HepG2 (cell line): ENCODE measurements around the gene USP40. TPM values are rescaled to one million over a fixed set of nuclear protein-coding genes. Genes with fewer than 3 reads are reported as not detected.

ENCODE experiments used
- ATAC-seq: fragments of 200-7000 bp; cut with Tn5 transposase; 3 replicates; pipeline ENCODE4 v1.9.1; 2020; ENCODE audit warnings: mild to moderate bottlenecking, moderate library complexity
- BruUV-seq: library from RNA; stranded (reverse); fragments of 400-500 nt; replicated peaks from 2 replicates; lab custom pipeline; 2021; lab: Mats Ljungman, UMichigan
- CTCF ChIA-PET: fragments of 300-600 bp; formaldehyde crosslinking; extraction: SDS; loops from one replicate; lab custom pipeline; 2021; ENCODE audit warnings: low total read pairs, inconsistent platforms, low intra/inter-chr PET ratio; lab: Yijun Ruan, JAX
- POLR2A ChIA-PET: fragments of 350-600 bp; sonication (Branson Sonifier 250); formaldehyde crosslinking; loops from one replicate; lab custom pipeline; 2020; ENCODE audit warnings: antibody characterized with exemption, inconsistent platforms; lab: Yijun Ruan, JAX
- DNase-seq: peaks from one replicate; pipeline ENCODE4 v3.0.0-alpha.2; 2015; ENCODE audit warnings: low spot score
- FAIRE-seq: peaks from 3 replicates; lab custom pipeline; 2011; peaks lifted over from hg19 to GRCh38; lab: Jason Lieb, UNC
- H2AFZ ChIP-seq: one replicate; pipeline ENCODE4 v1.6.1; 2011; ENCODE audit warnings: low read length, inconsistent platforms
- H3K27ac ChIP-seq: fragments of 300-600 bp; 3 replicates; pipeline ENCODE4 v1.8.0; 2011; ENCODE audit warnings: mixed run types, mild to moderate bottlenecking, mixed read lengths, low read length, inconsistent platforms; ENCODE audit not compliant: insufficient read depth; ENCODE audit errors: extremely low read length
- H3K27me3 ChIP-seq, 2 experiments: fragments of 200-600 bp in 1 of 2; 2 replicates in 1 of 2; 3 replicates in 1 of 2; pipeline versions ENCODE4 v1.6.0 to v1.8.0; 2011; ENCODE audit warnings: low read length in 2 of 2, mild to moderate bottlenecking in 2 of 2, moderate library complexity in 2 of 2, inconsistent platforms in 1 of 2; ENCODE audit not compliant: insufficient read depth in 2 of 2, control insufficient read depth in 1 of 2
- H3K36me3 ChIP-seq, 2 experiments: fragments of 200-600 bp in 1 of 2; replicated peaks in 1 of 2; 2 replicates in 1 of 2; 3 replicates in 1 of 2; pipeline versions ENCODE4 v1.5.1 to v1.8.0; 2011; ENCODE audit warnings: low read length in 2 of 2, inconsistent platforms in 1 of 2; ENCODE audit not compliant: insufficient read depth in 2 of 2, control insufficient read depth in 1 of 2
- H3K4me1 ChIP-seq: 2 replicates; pipeline ENCODE4 v1.5.1; 2012; ENCODE audit warnings: low read length, inconsistent platforms; ENCODE audit not compliant: insufficient read depth
- H3K4me2 ChIP-seq: 2 replicates; pipeline ENCODE4 v1.6.0; 2011; ENCODE audit warnings: low read depth, low read length, inconsistent platforms
- H3K4me3 ChIP-seq, 3 experiments: fragments of 200-600 bp in 1 of 3; sonication (generic), shearing (Covaris generic) in 1 of 3; replicated peaks in 1 of 3; 2 replicates each; pipeline ENCODE4 v1.5.1; 2011 to 2016; ENCODE audit warnings: low read length in 3 of 3, inconsistent platforms in 2 of 3, low read depth in 2 of 3, mild to moderate bottlenecking in 2 of 3, control low read depth in 1 of 3, mixed read lengths in 1 of 3; ENCODE audit not compliant: insufficient read depth in 1 of 3
- H3K79me2 ChIP-seq: one replicate; pipeline ENCODE4 v1.6.1; 2011; ENCODE audit warnings: low read length, inconsistent platforms; ENCODE audit not compliant: insufficient read depth
- H3K9ac ChIP-seq: 2 replicates; pipeline ENCODE4 v1.6.0; 2011; ENCODE audit warnings: mild to moderate bottlenecking, low read depth, low read length, inconsistent platforms; ENCODE audit not compliant: insufficient read depth
- H3K9me3 ChIP-seq: 2 replicates; pipeline ENCODE4 v1.5.1; 2012; ENCODE audit warnings: mild to moderate bottlenecking, low read length
- H4K20me1 ChIP-seq: 2 replicates; pipeline ENCODE4 v1.6.0; 2011; ENCODE audit warnings: inconsistent platforms, mild to moderate bottlenecking, low read length, moderate library complexity; ENCODE audit not compliant: insufficient read depth
- AHR ChIP-seq: IDR thresholded peaks from 2 replicates; pipeline ENCODE4 v1.6.1; 2018; ENCODE audit warnings: missing genetic modification reagents, missing compliant biosample characterization
- CEBPB ChIP-seq: IDR thresholded peaks from 2 replicates; pipeline ENCODE4 v1.6.1; 2011; ENCODE audit warnings: low read depth, low read length, improper control_type of control experiment, borderline replicate concordance
- FOXO4 ChIP-seq: sonication (generic); formaldehyde crosslinking; conservative IDR thresholded peaks from 2 replicates; pipeline ENCODE4 v1.8.1; 2023; ENCODE audit warnings: missing genetic modification reagents
- HMG20B ChIP-seq: conservative IDR thresholded peaks from 2 replicates; pipeline ENCODE4 v1.6.1; 2016; ENCODE audit warnings: missing genetic modification reagents, missing compliant biosample characterization
- KDM5B ChIP-seq: sonication (generic); formaldehyde crosslinking; IDR thresholded peaks from 2 replicates; pipeline ENCODE4 v1.4.0; 2020; ENCODE audit warnings: missing genetic modification reagents, mild to moderate bottlenecking, borderline replicate concordance
- LCORL ChIP-seq, 2 experiments: fragments of 450-650 bp in 1 of 2; sonication (generic) in 1 of 2; formaldehyde crosslinking in 1 of 2; IDR thresholded peaks; 2 replicates each; pipeline versions ENCODE4 v1.5.0 to v1.6.1; 2017 to 2020; ENCODE audit warnings: antibody characterized with exemption in 1 of 2, missing genetic modification reagents in 1 of 2
- MAFF ChIP-seq: IDR thresholded peaks from 2 replicates; pipeline ENCODE4 v1.6.1; 2011; ENCODE audit warnings: low read depth, low read length, improper control_type of control experiment
- MAFK ChIP-seq, 2 experiments: IDR thresholded peaks in 1 of 2; conservative IDR thresholded peaks in 1 of 2; 2 replicates each; pipeline ENCODE4 v1.6.1; 2011; ENCODE audit warnings: improper control_type of control experiment in 2 of 2, low read length in 2 of 2
- PAF1 ChIP-seq: IDR thresholded peaks from 2 replicates; pipeline ENCODE4 v1.6.1; 2016; ENCODE audit warnings: missing genetic modification reagents, missing compliant biosample characterization
- ZNF232 ChIP-seq: sonication (generic); formaldehyde crosslinking; IDR thresholded peaks from 2 replicates; pipeline ENCODE4 v1.4.0; 2020; ENCODE audit warnings: missing genetic modification reagents, borderline replicate concordance
- ZNF605 ChIP-seq: sonication (generic); formaldehyde crosslinking; IDR thresholded peaks from 2 replicates; pipeline ENCODE4 v1.8.0; 2022; ENCODE audit warnings: mild to moderate bottlenecking, missing genetic modification reagents
- ZNF614 ChIP-seq: IDR thresholded peaks from 2 replicates; pipeline ENCODE4 v1.6.1; 2018; ENCODE audit warnings: missing biosample characterization, missing genetic modification reagents, inconsistent platforms, borderline replicate concordance
- ZZZ3 ChIP-seq: sonication (generic); formaldehyde crosslinking; IDR thresholded peaks from 2 replicates; pipeline ENCODE4 v1.4.0; 2020; ENCODE audit warnings: missing genetic modification reagents, mild to moderate bottlenecking, borderline replicate concordance
- WGBS: methylation state at CpG from one replicate; pipeline ENCODE4 v1.1.6; 2017; ENCODE audit warnings: low lambda C conversion rate; 5-methylcytosine and 5-hydroxymethylcytosine counted together
- in situ Hi-C: cut with HindIII; loops from 2 replicates; pipeline ENCODE4 v1.10.0; 2017; ENCODE audit warnings: low pct_unique_long_range_greater_than_20kb; ENCODE audit not compliant: extremely low pct_ligation_motif_present
- intact Hi-C: fragments of 100-400 bp; cut with micrococcal nuclease; formaldehyde crosslinking; loops from one replicate; pipeline ENCODE4 v1.10.0; 2022; ENCODE audit not compliant: unreplicated experiment
- polyA plus RNA-seq, 8 experiments: library from polyadenylated mRNA; depleted of rRNA in 3 of 8; stranded (reverse) in 7 of 8; unstranded in 1 of 8; fragments of >200 nt; fragmentation: Illumina TruSeq in 4 of 8; extraction: Trizol in 4 of 8; gene quantifications; 2 replicates each; pipeline versions ENCODE4 v1.2.1 to v1.2.3, GENCODE V29; 2011 to 2016; ENCODE audit warnings: low read depth in 4 of 8, missing spikeins in 1 of 8, mixed read lengths in 1 of 8; ENCODE audit not compliant: insufficient read depth in 1 of 8
- total RNA-seq, 5 experiments: library from RNA; depleted of rRNA; stranded (reverse); fragments of >200 nt; fragmentation: Illumina TruSeq; extraction: Trizol; gene quantifications; 2 replicates each; pipeline ENCODE4 v1.2.3, GENCODE V29; 2016; ENCODE audit warnings: low read depth in 1 of 5

Gene USP40
- total and polyA plus RNA-seq, 2 of the 13 experiments (the other 11 are each of a cell fraction or from before 2014, with no cell fraction given): 41.0 to 46.3 TPM

- no peak overlapping the region for H3K9ac ChIP-seq
- no TSS peak for BruUV-seq
- no peak for DNase-seq
- no peak overlapping the region for H3K27ac ChIP-seq
- ChIA-PET CTCF (no interaction called here), POLR2A (no interaction called here)
- 96% methylated on average over 37 of the region's 37 CpGs for WGBS
- TF ChIP-seq MAFF (peak; percentile 85), PAF1 (CRISPR knock-in tag) (no peak), MAFK (conservative IDR thresholded peaks at IDR 0.05 in 1 of 2, IDR thresholded peaks at IDR 0.05 in 1 of 2; ENCODE audit: low read length in 2 of 2) (peak; percentile 90 to 92)
- H3K9me3 ChIP-seq: no peaks in the 10 kb centered on the region
- no peak for ATAC-seq
- no peak overlapping the region for H3K4me3 ChIP-seq
- intact Hi-C loops: loop anchor here (5.0 to 10.0 kb wide), 3 partner anchors 92 to 388 kb away; partner anchors contain the start of genes DGKD and UGT1A5
- H3K79me2 ChIP-seq: no peaks in the 10 kb centered on the region
- no peak for FAIRE-seq
- peaks cover 49 to 77% of the 10 kb centered on the region in 2 experiments for H3K36me3 ChIP-seq
- no peaks in the 10 kb centered on the region for H3K27me3 ChIP-seq
- no peak overlapping the region for H3K4me2 ChIP-seq
- peaks cover 10% of the 10 kb centered on the region for H3K4me1 ChIP-seq
- H4K20me1 ChIP-seq: peaks cover 3% of the 10 kb centered on the region; the same call in 1 of the 2 replicates
- in situ Hi-C loops: no loop called here
- no peak overlapping the region for H2AFZ ChIP-seq
Observed at GRCh38 chr2:233446606-233447305, 119.8 kb downstream of the USP40 start.

DNA sequence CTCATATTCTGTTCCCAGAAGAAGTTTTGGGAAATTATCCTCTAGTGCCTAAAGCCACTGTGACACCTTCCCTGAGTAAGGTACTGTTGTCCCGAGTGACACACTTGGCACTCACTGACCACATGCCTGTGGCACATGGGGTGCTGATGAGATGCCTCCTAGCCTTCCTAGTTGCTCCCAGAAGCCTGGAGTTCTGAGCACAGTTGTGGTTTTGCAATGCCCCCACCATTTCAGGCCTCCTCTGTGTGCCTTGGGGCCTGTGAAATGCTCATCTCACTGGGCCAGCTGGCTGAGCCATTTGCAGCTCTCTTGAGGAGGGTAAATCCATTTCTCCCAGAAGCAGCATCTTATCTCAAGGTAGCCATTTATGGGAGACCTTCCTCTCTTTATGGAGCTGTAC is 120.5 kb downstream of the USP40 start:
- Histone ChIP-seq H3K36me3 (peaks cover 45 to 71% of the 10 kb centered on the region in 2 experiments), H3K9ac (no peak overlapping the region), H3K9me3 (no peaks in the 10 kb centered on the region), H2AFZ (no peak overlapping the region), H3K4me3 (no peak overlapping the region), H3K4me1 (peaks cover 10% of the 10 kb centered on the region), H4K20me1 (peaks cover 3% of the 10 kb centered on the region; the same call in 1 of the 2 replicates), H3K27me3 (no peaks in the 10 kb centered on the region), H3K4me2 (no peak overlapping the region), H3K79me2 (no peaks in the 10 kb centered on the region), H3K27ac (no peak overlapping the region)
- in situ Hi-C loops: no loop called here
- ChIA-PET CTCF (no interaction called here), POLR2A (no interaction called here)
- TF ChIP-seq ZNF605 (CRISPR knock-in tag): no peak
- no peak for TF ChIP-seq HMG20B (CRISPR knock-in tag)
- TF ChIP-seq AHR (CRISPR knock-in tag): no peak
- no peak for TF ChIP-seq ZZZ3
- no peak for TF ChIP-seq CEBPB
- TF ChIP-seq ZNF614 (CRISPR knock-in tag): no peak
- TF ChIP-seq FOXO4 (CRISPR knock-in tag): no peak
- TF ChIP-seq LCORL (IDR thresholded peaks at IDR 0.05): no peak
- TF ChIP-seq LCORL (CRISPR knock-in tag; IDR thresholded peaks at IDR 0.05): no peak
- TF ChIP-seq KDM5B: no peak
- no peak for TF ChIP-seq ZNF232
- no peak for FAIRE-seq
- no TSS peak for BruUV-seq
- intact Hi-C loops: loop anchor here (5.0 to 10.0 kb wide), 3 partner anchors 91 to 389 kb away; partner anchors contain the start of genes DGKD and UGT1A5
- ATAC-seq: no peak
- WGBS: 100% methylated on average over 1 of the region's 1 CpG
- DNase-seq: no peak
